A673 (cell line): ENCODE results near the gene NFKB2. TPM values are rescaled to one million over a fixed set of nuclear protein-coding genes. Genes with fewer than 3 reads are reported as not detected.

ENCODE experiments used
- BruUV-seq: library from RNA; stranded (reverse); fragments of 400-500 nt; replicated peaks from 2 replicates; lab custom pipeline; 2021; lab: Mats Ljungman, UMichigan
- CTCF ChIA-PET: fragments of 300-600 bp; sonication (Branson Sonifier 250); formaldehyde crosslinking; loops from one replicate; lab custom pipeline; 2022; ENCODE audit warnings: antibody characterized with exemption; lab: Charles Lee
- POLR2A ChIA-PET: fragments of 300-600 bp; sonication (Branson Sonifier 250); formaldehyde crosslinking; loops from one replicate; lab custom pipeline; 2022; ENCODE audit warnings: antibody characterized with exemption; ENCODE audit not compliant: low non-redundant PET; lab: Charles Lee
- DNase-seq: peaks from one replicate; pipeline ENCODE4 v3.0.0-alpha.2; 2015; ENCODE audit warnings: low spot score
- H3K27ac ChIP-seq: fragments of 200-600 bp; sonication (generic); 2 replicates; pipeline ENCODE4 v1.5.1; 2016; ENCODE audit warnings: mixed run types, low read depth, mild to moderate bottlenecking, mixed read lengths, antibody characterized with exemption, low read length; ENCODE audit not compliant: poor library complexity, severe bottlenecking
- H3K27me3 ChIP-seq: fragments of 200-600 bp; sonication (generic); replicated peaks from 2 replicates; pipeline ENCODE4 v1.6.1; 2017; ENCODE audit warnings: mixed run types, low read depth, mild to moderate bottlenecking, mixed read lengths, antibody characterized with exemption, low read length; ENCODE audit not compliant: insufficient read depth, poor library complexity
- H3K36me3 ChIP-seq: fragments of 200-600 bp; sonication (generic); 2 replicates; pipeline ENCODE4 v1.6.1; 2016; ENCODE audit warnings: mixed run types, mild to moderate bottlenecking, mixed read lengths, antibody characterized with exemption, low read length; ENCODE audit not compliant: insufficient read depth, poor library complexity, severe bottlenecking
- H3K4me1 ChIP-seq: fragments of 200-600 bp; sonication (generic); 2 replicates; pipeline ENCODE4 v1.6.1; 2017; ENCODE audit warnings: mixed run types, mild to moderate bottlenecking, mixed read lengths, antibody characterized with exemption, low read length; ENCODE audit not compliant: insufficient read depth, poor library complexity, severe bottlenecking
- H3K4me3 ChIP-seq: fragments of 200-600 bp; sonication (generic); 2 replicates; pipeline ENCODE4 v1.5.1; 2016; ENCODE audit warnings: low read depth, mixed run types, mild to moderate bottlenecking, mixed read lengths, low read length; ENCODE audit not compliant: poor library complexity, severe bottlenecking
- H3K9me3 ChIP-seq: fragments of 200-600 bp; sonication (generic); 2 replicates; pipeline ENCODE4 v1.6.1; 2016; ENCODE audit warnings: mixed run types, low read depth, mild to moderate bottlenecking, mixed read lengths, antibody characterized with exemption, low read length; ENCODE audit not compliant: poor library complexity, severe bottlenecking
- CTCF ChIP-seq: fragments of 300-800, 200-600 bp; sonication (generic); conservative IDR thresholded peaks from 2 replicates; pipeline ENCODE4 v1.5.1; 2017; ENCODE audit warnings: low read depth, mild to moderate bottlenecking, antibody characterized with exemption, low read length, moderate library complexity, mixed read lengths
- EZH2 ChIP-seq: fragments of 200-600 bp; sonication (generic); IDR thresholded peaks from 2 replicates; pipeline ENCODE4 v1.6.1; 2017; ENCODE audit warnings: borderline replicate concordance, low read depth, mild to moderate bottlenecking, mixed read lengths, antibody characterized with exemption, low read length; ENCODE audit not compliant: poor library complexity, severe bottlenecking
- intact Hi-C: fragments of 100-400 bp; cut with micrococcal nuclease; formaldehyde crosslinking; loops from one replicate; pipeline ENCODE4 v1.10.0; 2022; ENCODE audit not compliant: unreplicated experiment
- total RNA-seq: library from RNA; stranded (reverse); gene quantifications from 2 replicates; pipeline ENCODE4 v1.2.3, GENCODE V29; 2021

NFKB2 gene
- total RNA-seq, 1 experiment from 2014 or later = 29.8 TPM

GRCh38 chr10:102416283-102416682, 20.8 kb downstream of the NFKB2 start:
- intact Hi-C loops = no loop called here
- ChIA-PET CTCF (no interaction called here), POLR2A (no interaction called here)
- Histone ChIP-seq H3K36me3 (no peaks in the 10 kb centered on the region), H3K27me3 (no peaks in the 10 kb centered on the region), H3K9me3 (no peaks in the 10 kb centered on the region), H3K4me3 (no peak overlapping the region), H3K27ac (no peak overlapping the region), H3K4me1 (peaks cover 6% of the 10 kb centered on the region)
- BruUV-seq = no TSS peak
- TF ChIP-seq EZH2 = no peak
- no peak for TF ChIP-seq CTCF
- DNase-seq = no peak

GRCh38 chr10:102416695-102417094, 21.2 kb downstream of the NFKB2 start:
- no peaks in the 10 kb centered on the region for H3K36me3 ChIP-seq
- H3K9me3 ChIP-seq = no peaks in the 10 kb centered on the region
- no TSS peak for BruUV-seq
- DNase-seq = no peak
- CTCF ChIA-PET = no interaction called here
- H3K27me3 ChIP-seq = no peaks in the 10 kb centered on the region
- no peak for TF ChIP-seq EZH2
- TF ChIP-seq CTCF = no peak
- H3K4me3 ChIP-seq = no peak overlapping the region
- intact Hi-C loops = no loop called here
- POLR2A ChIA-PET = no interaction called here
- H3K4me1 ChIP-seq = peaks cover 6% of the 10 kb centered on the region
- H3K27ac ChIP-seq = no peak overlapping the region

GRCh38 chr10:102418622-102419268, 23.2 kb downstream of the NFKB2 start, which contains the start of gene PSD:
PSD (minus strand) TSS chr10:102418785; CDS start chr10:102417038, 1,747 bp downstream.
- Histone ChIP-seq H3K27me3 (no peaks in the 10 kb centered on the region), H3K9me3 (no peaks in the 10 kb centered on the region), H3K4me3 (peak within 1 kb of the TSS; percentile 90), H3K4me1 (peaks cover 16% of the 10 kb centered on the region), H3K27ac (peak within 1 kb of the TSS; percentile 38), H3K36me3 (peaks cover 6% of the 10 kb centered on the region)
- TF ChIP-seq EZH2 (no peak), CTCF (no peak)
- intact Hi-C loops = no loop called here
- BruUV-seq = no TSS peak
- peak; percentile 80 for DNase-seq
- ChIA-PET POLR2A (no interaction called here), CTCF (no interaction called here)
